Measurements from ENCODE around the gene MSL3. TPM values are rescaled to one million over a fixed set of nuclear protein-coding genes. Genes with fewer than 3 reads are reported as not detected.

Gene MSL3
- total and polyA plus RNA-seq, 12 donors: 12.0 to 43.7 (median 19.3) TPM

DNA sequence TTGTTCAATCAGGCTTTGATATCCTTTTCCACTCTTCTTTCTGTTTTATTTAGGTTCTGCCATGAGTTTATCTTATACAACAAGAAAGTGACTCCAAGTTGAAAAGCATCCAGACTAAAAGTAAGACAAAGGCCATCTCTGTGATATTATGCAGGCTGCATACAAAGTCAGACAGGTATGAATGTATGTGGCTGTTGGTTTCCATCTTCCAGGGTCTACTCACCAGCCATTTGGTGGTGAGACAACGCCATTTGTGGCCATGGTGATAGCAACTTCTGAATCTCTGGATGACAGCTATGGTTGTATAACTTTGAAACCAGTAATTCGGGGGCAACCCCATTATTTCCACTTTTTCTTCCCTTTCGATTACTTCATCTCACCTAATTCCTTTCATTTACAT, 17.2 kb upstream of the MSL3 start:
- H3K27me3 ChIP-seq: peaks cover 20% of the 10 kb centered on the region
- no peak overlapping the region for H3K4me3 ChIP-seq
- no peaks in the 10 kb centered on the region for H3K36me3 ChIP-seq (replicated peaks in 1 of 2)
- DNase-seq: no peak
- H3K9me3 ChIP-seq (replicated peaks in 1 of 3): no peaks in the 10 kb centered on the region
- no peaks in the 10 kb centered on the region for H3K4me1 ChIP-seq (replicated peaks in 1 of 2)
- 59 to 78% (median 66%) methylated on average over 3 of the region's 3 CpGs for WGBS, 4 donors
- no peak overlapping the region for H3K27ac ChIP-seq
- intact Hi-C loops (cut with DNase I): no loop called here
- TF ChIP-seq POLR2A (IDR thresholded peaks at IDR 0.05): no peak
- TF ChIP-seq CTCF (IDR thresholded peaks at IDR 0.05): no peak

DNA sequence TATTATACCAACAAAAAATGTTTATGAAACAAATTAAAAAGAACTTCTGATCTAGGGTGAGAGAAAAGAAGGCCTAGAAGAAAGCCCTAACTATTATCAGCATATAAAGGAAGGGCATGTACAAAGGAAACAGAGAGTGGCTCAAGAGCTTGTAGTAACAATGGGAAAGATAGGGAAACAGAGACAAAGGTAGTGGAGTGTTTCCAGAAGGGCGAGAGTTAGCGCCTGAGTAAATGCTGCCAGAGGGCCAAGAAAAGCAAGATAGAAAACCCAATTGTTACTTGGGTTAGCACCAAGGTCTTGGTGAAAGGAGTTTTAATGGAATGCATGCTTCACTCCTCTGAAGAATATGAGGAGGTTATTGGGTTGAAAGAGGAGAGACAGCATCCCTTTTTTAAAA, 16.5 kb upstream of the MSL3 start:
- H3K4me3 ChIP-seq: no peak overlapping the region
- intact Hi-C loops (cut with DNase I): no loop called here
- no peaks in the 10 kb centered on the region for H3K36me3 ChIP-seq (replicated peaks in 1 of 2)
- peaks cover 17% of the 10 kb centered on the region for H3K27me3 ChIP-seq
- no peaks in the 10 kb centered on the region for H3K4me1 ChIP-seq (replicated peaks in 1 of 2)
- DNase-seq: no peak
- no peak overlapping the region for H3K27ac ChIP-seq
- no peaks in the 10 kb centered on the region for H3K9me3 ChIP-seq (replicated peaks in 1 of 3)
- TF ChIP-seq CTCF (IDR thresholded peaks at IDR 0.05) (no peak), POLR2A (IDR thresholded peaks at IDR 0.05) (no peak)
- 56 to 78% (median 70%) methylated on average over 2 of the region's 2 CpGs for WGBS, 4 donors

- no peak for DNase-seq
- no peaks in the 10 kb centered on the region for H3K36me3 ChIP-seq (replicated peaks in 1 of 2)
- intact Hi-C loops (cut with DNase I): no loop called here
- H3K9me3 ChIP-seq (replicated peaks in 1 of 3): no peaks in the 10 kb centered on the region
- H3K4me3 ChIP-seq: no peak overlapping the region
- H3K27me3 ChIP-seq: peaks cover 14% of the 10 kb centered on the region
- H3K4me1 ChIP-seq (replicated peaks in 1 of 2): no peaks in the 10 kb centered on the region
- TF ChIP-seq CTCF (IDR thresholded peaks at IDR 0.05): no peak
- 54 to 69% (median 65%) methylated on average over 2 of the region's 2 CpGs for WGBS, 4 donors
- no peak overlapping the region for H3K27ac ChIP-seq
Observed at GRCh38 chrX:11745881-11746280, 12.2 kb upstream of the MSL3 start.

DNA sequence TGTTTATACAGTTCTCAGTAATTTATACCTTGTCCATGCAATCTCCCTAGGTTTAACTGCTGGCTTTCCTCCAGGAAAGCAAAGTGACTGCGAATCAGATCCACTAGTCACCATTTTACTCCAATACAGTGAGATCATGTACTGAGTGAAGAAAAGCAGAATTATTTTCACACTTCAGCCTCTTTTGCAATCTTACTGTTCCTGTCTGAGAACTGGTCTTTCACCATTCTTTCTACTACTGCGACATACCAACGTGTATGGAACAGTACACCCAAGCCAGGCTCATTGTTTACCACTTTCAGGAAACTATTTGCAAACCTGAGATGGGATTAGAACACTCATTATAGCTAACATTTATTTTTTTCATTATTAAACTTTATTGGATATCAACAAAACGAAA, 8.0 kb upstream of the MSL3 start:
- no peak overlapping the region for H3K27ac ChIP-seq
- H3K4me3 ChIP-seq: no peak overlapping the region
- no peaks in the 10 kb centered on the region for H3K9me3 ChIP-seq (replicated peaks in 1 of 3)
- H3K36me3 ChIP-seq (replicated peaks in 1 of 2): no peaks in the 10 kb centered on the region
- 47 to 73% (median 64%) methylated on average over 4 of the region's 4 CpGs for WGBS, 4 donors
- H3K4me1 ChIP-seq (replicated peaks in 1 of 2): no peaks in the 10 kb centered on the region
- no peak for DNase-seq
- TF ChIP-seq CTCF (IDR thresholded peaks at IDR 0.05): no peak
- no peak for TF ChIP-seq POLR2A (IDR thresholded peaks at IDR 0.05)
- intact Hi-C loops (cut with DNase I): no loop called here
- H3K27me3 ChIP-seq: peaks cover 19% of the 10 kb centered on the region

Data from adrenal gland (tissue), 12 donors.